Astrocyte (in vitro differentiated cells and primary cell): ENCODE measurements around the gene ZNF749. TPM values are rescaled to one million over a fixed set of nuclear protein-coding genes. Genes with fewer than 3 reads are reported as not detected.

ENCODE experiments used
- DNase-seq: peaks from one replicate; pipeline ENCODE4 v3.0.0-alpha.2; 2010; ENCODE audit warnings: low read depth
- FAIRE-seq: peaks from 2 replicates; lab custom pipeline; 2011; peaks lifted over from hg19 to GRCh38; lab: Jason Lieb, UNC
- H2AFZ ChIP-seq: 2 replicates; pipeline ENCODE4 v1.6.0; 2012; ENCODE audit warnings: low read depth, low read length, inconsistent platforms
- H3K27ac ChIP-seq: 2 replicates; pipeline ENCODE4 v1.5.1; 2011; ENCODE audit warnings: low read depth, low read length, inconsistent platforms
- H3K27me3 ChIP-seq: 2 replicates; pipeline ENCODE4 v1.6.0; 2011; ENCODE audit warnings: low read length, inconsistent platforms; ENCODE audit not compliant: insufficient read depth
- H3K36me3 ChIP-seq: 2 replicates; pipeline ENCODE4 v1.5.1; 2011; ENCODE audit warnings: low read length, inconsistent platforms; ENCODE audit not compliant: insufficient read depth
- H3K4me1 ChIP-seq: 2 replicates; pipeline ENCODE4 v1.5.1; 2011; ENCODE audit warnings: low read length, inconsistent platforms; ENCODE audit not compliant: insufficient read depth
- H3K4me2 ChIP-seq: 2 replicates; pipeline ENCODE4 v1.6.0; 2012; ENCODE audit warnings: low read length, inconsistent platforms
- H3K4me3 ChIP-seq: 2 replicates; pipeline ENCODE4 v1.5.1; 2011; ENCODE audit warnings: low read depth, mild to moderate bottlenecking, low read length, inconsistent platforms; ENCODE audit not compliant: insufficient read depth
- H3K79me2 ChIP-seq: 2 replicates; pipeline ENCODE4 v1.6.0; 2012; ENCODE audit warnings: mild to moderate bottlenecking, low read length, inconsistent platforms; ENCODE audit not compliant: insufficient read depth
- H3K9ac ChIP-seq: 2 replicates; pipeline ENCODE4 v1.6.0; 2012; ENCODE audit warnings: mild to moderate bottlenecking, low read length, inconsistent platforms
- H3K9me3 ChIP-seq: 2 replicates; pipeline ENCODE4 v1.5.1; 2012; ENCODE audit warnings: low read depth, mild to moderate bottlenecking, low read length, inconsistent platforms; ENCODE audit not compliant: insufficient read depth
- H4K20me1 ChIP-seq: 2 replicates; pipeline ENCODE4 v1.6.0; 2012; ENCODE audit warnings: low read length, inconsistent platforms; ENCODE audit not compliant: insufficient read depth
- H3K27ac Mint-ChIP-seq: one replicate; pipeline ENCODE4 v1.8.0; 2021; ENCODE audit warnings: mild to moderate bottlenecking, mixed read lengths; ENCODE audit not compliant: unreplicated experiment
- H3K27me3 Mint-ChIP-seq: one replicate; pipeline ENCODE4 v1.8.0; 2021; ENCODE audit warnings: low read depth, mixed read lengths; ENCODE audit not compliant: unreplicated experiment
- H3K36me3 Mint-ChIP-seq: one replicate; pipeline ENCODE4 v1.8.0; 2021; ENCODE audit warnings: low read depth, mixed read lengths; ENCODE audit not compliant: unreplicated experiment
- H3K4me1 Mint-ChIP-seq: one replicate; pipeline ENCODE4 v1.8.0; 2021; ENCODE audit warnings: low read depth, mixed read lengths; ENCODE audit not compliant: unreplicated experiment
- H3K4me3 Mint-ChIP-seq: one replicate; pipeline ENCODE4 v1.8.0; 2021; ENCODE audit warnings: mild to moderate bottlenecking, moderate library complexity, mixed read lengths; ENCODE audit not compliant: unreplicated experiment
- H3K9me3 Mint-ChIP-seq: one replicate; pipeline ENCODE4 v1.8.0; 2021; ENCODE audit warnings: mild to moderate bottlenecking, mixed read lengths; ENCODE audit not compliant: unreplicated experiment
- CTCF ChIP-seq: IDR thresholded peaks from 2 replicates; pipeline ENCODE4 v1.5.1; 2011; ENCODE audit warnings: low read depth, mild to moderate bottlenecking, inconsistent platforms, low read length, moderate library complexity; ENCODE audit not compliant: insufficient read depth
- EZH2 ChIP-seq: IDR thresholded peaks from 2 replicates; pipeline ENCODE4 v1.6.1; 2012; ENCODE audit warnings: mild to moderate bottlenecking, low read length, inconsistent platforms; ENCODE audit not compliant: insufficient read depth
- total RNA-seq: library from RNA; stranded (reverse); gene quantifications from 2 replicates; pipeline ENCODE4 v1.2.1, GENCODE V29; 2021

The ZNF749 gene
- total RNA-seq, 1 donor from 2014 or later: 16.2 TPM

DNA sequence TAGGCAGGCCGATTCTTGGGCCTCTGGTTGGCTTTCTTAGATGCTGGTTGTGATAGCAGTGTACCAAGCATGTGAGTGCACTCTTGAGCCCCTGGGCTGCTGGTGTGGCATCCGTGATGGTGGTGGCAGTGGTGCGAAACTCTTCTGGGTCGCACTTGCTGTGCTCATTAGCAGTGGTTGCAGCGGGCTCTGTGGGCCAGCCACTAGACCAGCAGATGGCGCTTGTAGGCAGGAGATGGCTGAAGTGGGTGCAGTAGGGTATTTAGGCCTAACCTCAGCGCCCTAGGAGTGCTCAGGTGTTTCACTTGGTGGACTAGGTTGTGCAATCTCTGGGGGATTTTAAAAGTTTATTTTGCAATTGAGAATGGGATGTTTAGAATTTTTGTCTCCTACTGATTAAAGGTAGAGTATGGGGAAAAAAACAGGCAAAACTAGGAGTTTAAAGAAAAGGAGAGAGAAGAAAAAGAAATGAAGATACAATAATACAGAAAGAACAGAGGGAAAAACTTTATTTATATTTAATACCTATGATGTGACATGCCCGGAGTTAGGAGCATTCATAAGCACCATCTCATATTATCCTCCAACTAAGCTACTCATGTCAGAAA is 28.5 kb upstream of the ZNF749 start:
- Histone ChIP-seq H3K9me3 (peaks cover 26% of the 10 kb centered on the region), H2AFZ (no peak overlapping the region), H3K36me3 (no peaks in the 10 kb centered on the region), H3K9ac (no peak overlapping the region), H3K4me3 (no peak overlapping the region), H3K4me2 (no peak overlapping the region), H4K20me1 (no peaks in the 10 kb centered on the region), H3K27ac (no peak overlapping the region), H3K27me3 (no peaks in the 10 kb centered on the region), H3K79me2 (peaks cover 3% of the 10 kb centered on the region), H3K4me1 (peaks cover 4% of the 10 kb centered on the region)
- Mint-ChIP-seq H3K4me3 (no peak overlapping the region), H3K27me3 (no peaks in the 10 kb centered on the region), H3K36me3 (peaks cover 20% of the 10 kb centered on the region), H3K27ac (no peak overlapping the region), H3K4me1 (peaks cover 1% of the 10 kb centered on the region), H3K9me3 (peaks cover 7% of the 10 kb centered on the region)
- DNase-seq (no peak), FAIRE-seq (no peak)
- TF ChIP-seq EZH2: no peak
- peak; percentile 11 for TF ChIP-seq CTCF

GRCh38 chr19:57410877-57411671 is 24.1 kb upstream of the ZNF749 start, which contains the start of gene ZNF17:
Gene ZNF17 (plus strand): TSS chr19:57411161. CDS start chr19:57413616, 2,455 bp downstream.
- TF ChIP-seq EZH2 (no peak), CTCF (no peak)
- no peaks in the 10 kb centered on the region for H3K27me3 Mint-ChIP-seq
- Histone ChIP-seq H3K4me1 (peaks cover 9% of the 10 kb centered on the region), H3K27me3 (no peaks in the 10 kb centered on the region), H3K4me2 (peak within 1 kb of the TSS; percentile 92), H3K36me3 (peaks cover 3% of the 10 kb centered on the region), H4K20me1 (no peaks in the 10 kb centered on the region), H3K9ac (peak within 1 kb of the TSS; percentile 84), H3K79me2 (peaks cover 33% of the 10 kb centered on the region), H3K27ac (peak within 1 kb of the TSS; percentile 11), H3K4me3 (peak within 1 kb of the TSS; percentile 86), H2AFZ (peak within 1 kb of the TSS; percentile 88), H3K9me3 (no peaks in the 10 kb centered on the region)
- peak; percentile 90 for DNase-seq
- peaks cover 6% of the 10 kb centered on the region for H3K4me1 Mint-ChIP-seq
- peaks cover 9% of the 10 kb centered on the region for H3K36me3 Mint-ChIP-seq
- peak; percentile 89 for FAIRE-seq
- peak within 1 kb of the TSS; percentile 80 for H3K27ac Mint-ChIP-seq
- H3K9me3 Mint-ChIP-seq: no peaks in the 10 kb centered on the region
- H3K4me3 Mint-ChIP-seq: peak within 1 kb of the TSS; percentile 90
